K562 (cell line): ENCODE results near the gene ITGB1BP2. TPM values are rescaled to one million over a fixed set of nuclear protein-coding genes. Genes with fewer than 3 reads are reported as not detected.

ENCODE experiments used
- BDP1 ChIP-seq: IDR thresholded peaks from 3 replicates; pipeline ENCODE4 v1.6.1; 2011; ENCODE audit not compliant: insufficient read length, insufficient read depth
- BRF1 ChIP-seq: IDR thresholded peaks from 3 replicates; pipeline ENCODE4 v1.6.1; 2011; ENCODE audit warnings: borderline replicate concordance, mild to moderate bottlenecking; ENCODE audit not compliant: insufficient read length; ENCODE audit errors: extremely low read depth
- EZH2 ChIP-seq: IDR thresholded peaks from 2 replicates; pipeline ENCODE4 v1.6.1; 2012; ENCODE audit warnings: low read depth, mild to moderate bottlenecking, inconsistent platforms, low read length, borderline replicate concordance
- HEY1 ChIP-seq: fragments of 250-450 bp; sonication (Bioruptor Pico); IDR thresholded peaks from 2 replicates; pipeline ENCODE4 v1.5.0; 2020; ENCODE audit warnings: mild to moderate bottlenecking, moderate library complexity, borderline replicate concordance
- MEF2A ChIP-seq: IDR thresholded peaks from 2 replicates; pipeline ENCODE4 v1.6.1; 2011; ENCODE audit warnings: low read depth, mild to moderate bottlenecking, low read length, moderate library complexity; ENCODE audit not compliant: control insufficient read depth
- NR4A1 ChIP-seq, 2 experiments: fragments of 250-450 bp in 1 of 2; fragments of 450-650 bp in 1 of 2; sonication (Bioruptor Pico) in 1 of 2; IDR thresholded peaks; 2 replicates each; pipeline versions ENCODE4 v1.4.0 to v1.6.1; 2016 to 2020; ENCODE audit warnings: mild to moderate bottlenecking in 2 of 2, missing compliant biosample characterization in 1 of 2, missing genetic modification characterization in 1 of 2, moderate library complexity in 1 of 2
- PTTG1 ChIP-seq: fragments of 450-650 bp; IDR thresholded peaks from 2 replicates; pipeline ENCODE4 v1.6.1; 2016; ENCODE audit warnings: low read depth, mild to moderate bottlenecking, missing genetic modification characterization, missing compliant biosample characterization
- SIX5 ChIP-seq, 2 experiments: IDR thresholded peaks; 2 replicates each; pipeline ENCODE4 v1.6.1; 2011; ENCODE audit warnings: low read length in 2 of 2, borderline replicate concordance in 1 of 2, low read depth in 1 of 2, mild to moderate bottlenecking in 1 of 2, moderate library complexity in 1 of 2; ENCODE audit not compliant: insufficient read depth in 1 of 2
- STAT5B ChIP-seq: fragments of 250-450 bp; sonication (Bioruptor Pico); IDR thresholded peaks from 2 replicates; pipeline ENCODE4 v1.8.0; 2021; ENCODE audit warnings: mild to moderate bottlenecking, inconsistent platforms
- YY1 ChIP-seq, 3 experiments: IDR thresholded peaks; 2 replicates each; pipeline ENCODE4 v1.6.1; 2011; ENCODE audit warnings: low read length in 2 of 3, mild to moderate bottlenecking in 2 of 3, moderate library complexity in 2 of 3, borderline replicate concordance in 1 of 3, control low read depth in 1 of 3, low read depth in 1 of 3; ENCODE audit not compliant: insufficient read depth in 3 of 3, insufficient replicate concordance in 2 of 3, control insufficient read depth in 1 of 3, insufficient read length in 1 of 3; ENCODE audit errors: extremely low read depth in 1 of 3
- ZNF197 ChIP-seq: fragments of 200-800 bp; sonication (Bioruptor generic); IDR thresholded peaks from 2 replicates; pipeline ENCODE4 v1.6.1; 2016; ENCODE audit warnings: low read depth, missing genetic modification characterization, missing compliant biosample characterization
- ZNF316 ChIP-seq: fragments of 450-650 bp; IDR thresholded peaks from 2 replicates; pipeline ENCODE4 v1.6.1; 2016
- ZNF644 ChIP-seq: fragments of 200-800 bp; sonication (Bioruptor generic); IDR thresholded peaks from 2 replicates; pipeline ENCODE4 v1.6.1; 2016; ENCODE audit warnings: low read depth, missing genetic modification characterization, missing compliant biosample characterization
- polyA plus RNA-seq, 8 experiments: library from polyadenylated mRNA; depleted of rRNA in 4 of 8; stranded (reverse) in 5 of 8; unstranded in 3 of 8; fragments of >200 nt; fragmentation: Nextera tagmentation in 2 of 8; fragmentation: Illumina TruSeq in 1 of 8; extraction: Ambion mirVana in 2 of 8; extraction: Trizol in 1 of 8; gene quantifications; 2 replicates each; pipeline versions ENCODE4 v1.2.1 to v1.2.3, GENCODE V29; 2011 to 2014; ENCODE audit warnings: inconsistent platforms in 1 of 8, missing spikeins in 1 of 8
- total RNA-seq, 7 experiments: library from RNA; depleted of rRNA in 6 of 7; stranded (reverse); fragments of >200 nt in 6 of 7; fragmentation: Illumina TruSeq in 2 of 7; extraction: Trizol in 2 of 7; gene quantifications; 2 replicates each; pipeline versions ENCODE4 v1.2.1 to v1.2.3, GENCODE V29; 2011 to 2021; ENCODE audit warnings: low replicate concordance in 1 of 7
- TF ChIP-seq, protein P1 (sequence below): fragments of 250-450 bp; sonication (Bioruptor Pico); IDR thresholded peaks from 2 replicates; pipeline ENCODE4 v1.6.1; 2021; ENCODE audit warnings: mild to moderate bottlenecking
- TF ChIP-seq, protein P2 (sequence below): sonication (generic); formaldehyde crosslinking; IDR thresholded peaks from 2 replicates; pipeline ENCODE4 v1.8.0; 2022; ENCODE audit warnings: mild to moderate bottlenecking, missing genetic modification reagents
- TF ChIP-seq, protein P3 (sequence below): sonication (generic); formaldehyde crosslinking; IDR thresholded peaks from 2 replicates; pipeline ENCODE4 v1.4.0; 2020; ENCODE audit warnings: mild to moderate bottlenecking, missing genetic modification reagents
- TF ChIP-seq, protein P4 (sequence below): fragments of 200-800 bp; sonication (Bioruptor generic); IDR thresholded peaks from 2 replicates; pipeline ENCODE4 v1.6.1; 2017; ENCODE audit warnings: missing genetic modification characterization, missing compliant biosample characterization

ITGB1BP2 gene
- total and polyA plus RNA-seq, 9 of the 15 experiments (the other 6 are each of a cell fraction or from before 2014, with no cell fraction given), result 1.6 to 4.0 (median 1.9) TPM

DNA sequence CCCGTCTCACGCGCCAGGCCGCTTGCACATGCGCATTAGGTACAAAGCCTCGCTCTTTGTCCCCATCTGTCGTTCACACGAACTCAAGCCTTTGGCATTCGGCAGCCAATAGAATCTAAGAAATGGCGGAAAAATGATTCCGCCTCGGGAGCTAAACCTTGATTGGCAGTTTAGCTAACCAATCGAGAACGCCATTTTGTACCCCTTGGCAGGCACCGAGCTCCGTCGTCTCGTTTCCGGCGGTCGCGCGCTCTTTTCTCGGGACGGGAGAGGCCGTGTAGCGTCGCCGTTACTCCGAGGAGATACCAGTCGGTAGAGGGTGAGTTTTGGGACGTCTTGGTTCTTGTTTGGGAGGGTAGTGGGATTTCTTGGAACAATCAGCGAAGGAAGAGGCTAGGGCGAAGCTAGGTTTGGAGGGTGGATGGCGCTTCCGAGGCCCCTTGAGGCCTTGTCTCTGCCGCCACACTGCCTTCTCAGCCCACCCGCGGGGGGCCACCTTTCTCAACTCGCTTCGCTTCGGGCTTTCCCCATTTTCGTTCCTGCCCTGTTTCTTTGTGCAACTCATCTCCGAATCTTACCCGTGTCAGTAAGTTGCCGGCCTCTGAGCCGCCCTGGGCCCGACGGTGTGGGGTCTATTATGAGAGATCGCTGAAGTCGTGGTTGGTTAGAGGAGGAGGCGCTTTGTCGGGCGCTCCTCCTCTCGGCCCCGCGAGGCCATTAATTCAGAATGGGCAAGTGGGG lies 18.0 kb upstream of the ITGB1BP2 start, which contains the start of gene NONO (continued):
- no peak for TF ChIP-seq EZH2
- TF ChIP-seq ZNF316, result no peak
- TF ChIP-seq, protein P1, sequence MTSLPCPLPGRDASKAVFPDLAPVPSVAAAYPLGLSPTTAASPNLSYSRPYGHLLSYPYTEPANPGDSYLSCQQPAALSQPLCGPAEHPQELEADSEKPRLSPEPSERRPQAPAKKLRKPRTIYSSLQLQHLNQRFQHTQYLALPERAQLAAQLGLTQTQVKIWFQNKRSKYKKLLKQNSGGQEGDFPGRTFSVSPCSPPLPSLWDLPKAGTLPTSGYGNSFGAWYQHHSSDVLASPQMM, result no peak
- no peak for TF ChIP-seq BDP1
- TF ChIP-seq STAT5B, result no peak
- TF ChIP-seq, protein P2, sequence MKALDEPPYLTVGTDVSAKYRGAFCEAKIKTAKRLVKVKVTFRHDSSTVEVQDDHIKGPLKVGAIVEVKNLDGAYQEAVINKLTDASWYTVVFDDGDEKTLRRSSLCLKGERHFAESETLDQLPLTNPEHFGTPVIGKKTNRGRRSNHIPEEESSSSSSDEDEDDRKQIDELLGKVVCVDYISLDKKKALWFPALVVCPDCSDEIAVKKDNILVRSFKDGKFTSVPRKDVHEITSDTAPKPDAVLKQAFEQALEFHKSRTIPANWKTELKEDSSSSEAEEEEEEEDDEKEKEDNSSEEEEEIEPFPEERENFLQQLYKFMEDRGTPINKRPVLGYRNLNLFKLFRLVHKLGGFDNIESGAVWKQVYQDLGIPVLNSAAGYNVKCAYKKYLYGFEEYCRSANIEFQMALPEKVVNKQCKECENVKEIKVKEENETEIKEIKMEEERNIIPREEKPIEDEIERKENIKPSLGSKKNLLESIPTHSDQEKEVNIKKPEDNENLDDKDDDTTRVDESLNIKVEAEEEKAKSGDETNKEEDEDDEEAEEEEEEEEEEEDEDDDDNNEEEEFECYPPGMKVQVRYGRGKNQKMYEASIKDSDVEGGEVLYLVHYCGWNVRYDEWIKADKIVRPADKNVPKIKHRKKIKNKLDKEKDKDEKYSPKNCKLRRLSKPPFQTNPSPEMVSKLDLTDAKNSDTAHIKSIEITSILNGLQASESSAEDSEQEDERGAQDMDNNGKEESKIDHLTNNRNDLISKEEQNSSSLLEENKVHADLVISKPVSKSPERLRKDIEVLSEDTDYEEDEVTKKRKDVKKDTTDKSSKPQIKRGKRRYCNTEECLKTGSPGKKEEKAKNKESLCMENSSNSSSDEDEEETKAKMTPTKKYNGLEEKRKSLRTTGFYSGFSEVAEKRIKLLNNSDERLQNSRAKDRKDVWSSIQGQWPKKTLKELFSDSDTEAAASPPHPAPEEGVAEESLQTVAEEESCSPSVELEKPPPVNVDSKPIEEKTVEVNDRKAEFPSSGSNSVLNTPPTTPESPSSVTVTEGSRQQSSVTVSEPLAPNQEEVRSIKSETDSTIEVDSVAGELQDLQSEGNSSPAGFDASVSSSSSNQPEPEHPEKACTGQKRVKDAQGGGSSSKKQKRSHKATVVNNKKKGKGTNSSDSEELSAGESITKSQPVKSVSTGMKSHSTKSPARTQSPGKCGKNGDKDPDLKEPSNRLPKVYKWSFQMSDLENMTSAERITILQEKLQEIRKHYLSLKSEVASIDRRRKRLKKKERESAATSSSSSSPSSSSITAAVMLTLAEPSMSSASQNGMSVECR, result no peak
- TF ChIP-seq HEY1 (CRISPR knock-in tag), result no peak
- peak; percentile 24 to 73 (median 44) for TF ChIP-seq YY1 (IDR thresholded peaks at IDR 0.05; ENCODE audit: borderline replicate concordance in 1 of 3, control insufficient read depth in 1 of 3, extremely low read depth in 1 of 3, insufficient read depth in 3 of 3, insufficient read length in 1 of 3, insufficient replicate concordance in 2 of 3, low read depth in 1 of 3, low read length in 2 of 3)
- no peak for TF ChIP-seq ZNF644 (tag)
- TF ChIP-seq, protein P3, sequence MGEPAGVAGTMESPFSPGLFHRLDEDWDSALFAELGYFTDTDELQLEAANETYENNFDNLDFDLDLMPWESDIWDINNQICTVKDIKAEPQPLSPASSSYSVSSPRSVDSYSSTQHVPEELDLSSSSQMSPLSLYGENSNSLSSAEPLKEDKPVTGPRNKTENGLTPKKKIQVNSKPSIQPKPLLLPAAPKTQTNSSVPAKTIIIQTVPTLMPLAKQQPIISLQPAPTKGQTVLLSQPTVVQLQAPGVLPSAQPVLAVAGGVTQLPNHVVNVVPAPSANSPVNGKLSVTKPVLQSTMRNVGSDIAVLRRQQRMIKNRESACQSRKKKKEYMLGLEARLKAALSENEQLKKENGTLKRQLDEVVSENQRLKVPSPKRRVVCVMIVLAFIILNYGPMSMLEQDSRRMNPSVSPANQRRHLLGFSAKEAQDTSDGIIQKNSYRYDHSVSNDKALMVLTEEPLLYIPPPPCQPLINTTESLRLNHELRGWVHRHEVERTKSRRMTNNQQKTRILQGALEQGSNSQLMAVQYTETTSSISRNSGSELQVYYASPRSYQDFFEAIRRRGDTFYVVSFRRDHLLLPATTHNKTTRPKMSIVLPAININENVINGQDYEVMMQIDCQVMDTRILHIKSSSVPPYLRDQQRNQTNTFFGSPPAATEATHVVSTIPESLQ, result no peak
- no peak for TF ChIP-seq SIX5 (IDR thresholded peaks at IDR 0.05; ENCODE audit: borderline replicate concordance in 1 of 2, insufficient read depth in 1 of 2, low read depth in 1 of 2, low read length in 2 of 2)
- TF ChIP-seq ZNF197 (CRISPR knock-in tag), result no peak
- TF ChIP-seq PTTG1 (tag), result no peak
- no peak for TF ChIP-seq BRF1
- no peak for TF ChIP-seq NR4A1 (CRISPR knock-in tag; IDR thresholded peaks at IDR 0.05)
- no peak for TF ChIP-seq NR4A1 (tag; IDR thresholded peaks at IDR 0.05)
- TF ChIP-seq, protein P4, sequence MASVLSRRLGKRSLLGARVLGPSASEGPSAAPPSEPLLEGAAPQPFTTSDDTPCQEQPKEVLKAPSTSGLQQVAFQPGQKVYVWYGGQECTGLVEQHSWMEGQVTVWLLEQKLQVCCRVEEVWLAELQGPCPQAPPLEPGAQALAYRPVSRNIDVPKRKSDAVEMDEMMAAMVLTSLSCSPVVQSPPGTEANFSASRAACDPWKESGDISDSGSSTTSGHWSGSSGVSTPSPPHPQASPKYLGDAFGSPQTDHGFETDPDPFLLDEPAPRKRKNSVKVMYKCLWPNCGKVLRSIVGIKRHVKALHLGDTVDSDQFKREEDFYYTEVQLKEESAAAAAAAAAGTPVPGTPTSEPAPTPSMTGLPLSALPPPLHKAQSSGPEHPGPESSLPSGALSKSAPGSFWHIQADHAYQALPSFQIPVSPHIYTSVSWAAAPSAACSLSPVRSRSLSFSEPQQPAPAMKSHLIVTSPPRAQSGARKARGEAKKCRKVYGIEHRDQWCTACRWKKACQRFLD (CRISPR knock-in tag), result no peak
- TF ChIP-seq MEF2A, result no peak
